ENCODE results near the gene HIP1. TPM values are rescaled to one million over a fixed set of nuclear protein-coding genes. Genes with fewer than 3 reads are reported as not detected.
A peak's percentile ranks its signal among the peaks of the same experiment; 100 is the strongest.
"Not testable (repeated sequence)": the region's sequence is repeated elsewhere in the genome, so short reads cannot be mapped to it uniquely, and the experiment has no call there.

Gene HIP1
- polyA plus RNA-seq, 1 of the 3 experiments (the other 2 are of a cell fraction) = 11.3 TPM

GRCh38 chr7:75485979-75486643 lies 252.6 kb downstream of the HIP1 start, which contains the start of gene POM121C:
Gene POM121C (minus strand): TSS chr7:75486299. CDS start chr7:75441496, 44,803 bp downstream.
- H2AFZ ChIP-seq (ENCODE audit: low read depth) = peak within 1 kb of the TSS; percentile 100
- TF ChIP-seq CHD2 (IDR thresholded peaks at IDR 0.05; ENCODE audit: low read length, partially characterized antibody) = peak; percentile 52
- peak; percentile 76 for TF ChIP-seq ELF1 (IDR thresholded peaks at IDR 0.05)
- TF ChIP-seq GABPA (IDR thresholded peaks at IDR 0.05; ENCODE audit: low read depth) = peak; percentile 81
- TF ChIP-seq MXI1 (IDR thresholded peaks at IDR 0.05; ENCODE audit: low read depth, low read length) = peak; percentile 85; the same call in 1 of the 2 replicates
- 0 out of 2 replicates have a peak, but pooled peaks have one; percentile 18 for TF ChIP-seq PBX3 (IDR thresholded peaks at IDR 0.05)
- peak; percentile 89 for TF ChIP-seq POLR2AphosphoS5 (IDR thresholded peaks at IDR 0.05; ENCODE audit: low read depth, low read length)
- peak; percentile 71; the same call in 1 of the 2 replicates for TF ChIP-seq SIN3A (IDR thresholded peaks at IDR 0.05; ENCODE audit: borderline replicate concordance, low read depth, low read length)
- peak; percentile 24; the same call in 1 of the 2 replicates for TF ChIP-seq IRF3 (IDR thresholded peaks at IDR 0.05; ENCODE audit: low read depth, low read length)
- TF ChIP-seq NRF1 (IDR thresholded peaks at IDR 0.05; ENCODE audit: low read depth, low read length) = peak; percentile 94
- TF ChIP-seq MAX (IDR thresholded peaks at IDR 0.05; ENCODE audit: low read depth) = peak; percentile 58; the same call in 1 of the 2 replicates
- H3F3A ChIP-seq (replicated peaks; ENCODE audit: insufficient read depth); H3K9me2 ChIP-seq; H3K36me3 ChIP-seq (replicated peaks in 1 of 2; ENCODE audit: control insufficient read depth in 1 of 2, insufficient read depth in 2 of 2, low read length in 1 of 2); H3K4me1 ChIP-seq (ENCODE audit: control insufficient read depth in 1 of 2, insufficient read depth in 2 of 2, low read depth in 1 of 2, low read length in 1 of 2); H3K27me3 ChIP-seq (ENCODE audit: insufficient read depth); H4K20me1 ChIP-seq (ENCODE audit: insufficient read depth); H3K9me3 ChIP-seq; CTCF ChIA-PET: not testable (repeated sequence)
- H3K9ac ChIP-seq = peak within 1 kb of the TSS; percentile 93
- peak within 1 kb of the TSS; percentile 93 for H3K4me2 ChIP-seq
- DNase-seq = peak; percentile 93
- peak within 1 kb of the TSS; percentile 75 to 85 for H3K27ac ChIP-seq (ENCODE audit: low read depth in 2 of 2, low read length in 1 of 2)
- H3K4me3 ChIP-seq (ENCODE audit: low read depth in 2 of 2, low read length in 1 of 2) = peak within 1 kb of the TSS; percentile 86 to 93
- WGBS (ENCODE audit: low lambda C conversion rate) = 2% methylated on average over 23 of the region's 49 CpGs
- POLR2A ChIA-PET = interaction anchor here (0.7 kb wide), 1 partner anchor 153 kb away, joined by 3 read pairs; no protein-coding TSS in a partner anchor
- H3K79me2 ChIP-seq (ENCODE audit: insufficient read depth) = peaks cover 39% of the 10 kb centered on the region

- H3K27me3 ChIP-seq (ENCODE audit: insufficient read depth); DNase-seq; H3F3A ChIP-seq (replicated peaks; ENCODE audit: insufficient read depth); POLR2A ChIA-PET; H4K20me1 ChIP-seq (ENCODE audit: insufficient read depth); H3K9me2 ChIP-seq; CTCF ChIA-PET; H3K9me3 ChIP-seq; H3K4me1 ChIP-seq (ENCODE audit: control insufficient read depth in 1 of 2, insufficient read depth in 2 of 2, low read depth in 1 of 2, low read length in 1 of 2); H3K36me3 ChIP-seq (replicated peaks in 1 of 2; ENCODE audit: control insufficient read depth in 1 of 2, insufficient read depth in 2 of 2, low read length in 1 of 2): not testable (repeated sequence)
- H3K79me2 ChIP-seq (ENCODE audit: insufficient read depth) = peaks cover 41% of the 10 kb centered on the region
- peak overlapping the region; percentile 93 for H3K9ac ChIP-seq
- WGBS (ENCODE audit: low lambda C conversion rate) = 0% methylated on average over 15 of the region's 32 CpGs
- H3K4me2 ChIP-seq = peak overlapping the region; percentile 93
- peak overlapping the region; percentile 86 to 93 for H3K4me3 ChIP-seq (ENCODE audit: low read depth in 2 of 2, low read length in 1 of 2)
- H2AFZ ChIP-seq (ENCODE audit: low read depth) = peak overlapping the region; percentile 100
- peak overlapping the region in 1 of 2 experiments; percentile 75; a peak in 3 of 4 replicates for H3K27ac ChIP-seq (ENCODE audit: low read depth in 2 of 2, low read length in 1 of 2)
Observed at GRCh38 chr7:75485355-75485978, 253.3 kb downstream of the HIP1 start.

Small RNAs within 50 kb of the gene (small RNA-seq; reads per million reads assigned to genes)
- 0 reads per million in 7 experiments for gene AC211429.1
- 0 reads per million in 7 experiments for gene RF00019

Other genes with a start within 250 kb of the HIP1 start
- 0.03 TPM in 1 of 2 replicates, not detected in the other for gene SPDYE5, start 246.6 kb downstream of the HIP1 start, polyA plus RNA-seq (2012; rRNA removed)
- gene CCL26, start 33.3 kb upstream of the HIP1 start, polyA plus RNA-seq (2012; rRNA removed) = not detected in 2 replicates
- gene CCL24, start 74.9 kb upstream of the HIP1 start, polyA plus RNA-seq (2012; rRNA removed) = not detected in 2 replicates
- gene RHBDD2, start 140.1 kb upstream of the HIP1 start, polyA plus RNA-seq (2012; rRNA removed) = 68.8 and 77.6 TPM in 2 replicates
- 55.8 and 68.7 TPM in 2 replicates for gene POR, start 176.2 kb upstream of the HIP1 start, polyA plus RNA-seq (2012; rRNA removed)